Measurements from ENCODE around the gene CAPN8. TPM values are rescaled to one million over a fixed set of nuclear protein-coding genes. Genes with fewer than 3 reads are reported as not detected.

Gene CAPN8
- total RNA-seq, 2 experiments from 2014 or later: 0.27 to 0.34 TPM

DNA sequence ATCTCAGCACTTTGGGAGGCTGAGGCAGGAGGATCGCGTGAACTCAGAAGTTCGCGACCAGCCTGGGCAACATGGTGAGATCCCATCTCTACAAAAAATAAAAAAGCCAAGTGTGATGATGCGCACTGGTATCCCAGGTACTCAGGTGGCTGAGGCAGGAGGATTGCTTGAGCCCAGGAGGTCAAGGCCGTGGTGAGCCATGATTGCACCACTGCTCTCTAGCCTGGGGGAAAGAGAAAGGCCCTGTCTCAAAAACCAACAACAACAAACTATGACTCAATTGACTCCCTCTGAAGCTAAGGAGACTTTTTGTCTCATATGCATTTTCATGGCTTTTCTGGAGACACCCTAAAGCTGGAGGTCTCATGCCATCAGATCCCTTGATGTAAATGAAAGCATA is 153.4 kb downstream of the CAPN8 start:
- H3K4me3 ChIP-seq (ENCODE audit: low read length): no peak overlapping the region
- H3K27ac ChIP-seq (ENCODE audit: low read depth in 1 of 2, low read length in 2 of 2): no peak overlapping the region
- H3K4me1 ChIP-seq (ENCODE audit: insufficient read depth, low read length): peaks cover 47% of the 10 kb centered on the region
- POLR2A ChIA-PET: no interaction called here
- no peak for DNase-seq
- no peaks in the 10 kb centered on the region for H3K36me3 ChIP-seq (ENCODE audit: insufficient read depth, low read length)
- Mint-ChIP-seq H3K4me1 (ENCODE audit: low read depth) (peaks cover 58% of the 10 kb centered on the region), H3K36me3 (ENCODE audit: low read depth) (no peaks in the 10 kb centered on the region), H3K9me3 (no peaks in the 10 kb centered on the region), H3K4me3 (no peak overlapping the region), H3K27me3 (no peaks in the 10 kb centered on the region), H3K27ac (no peak overlapping the region)
- CTCF ChIA-PET: no interaction called here
- TF ChIP-seq, protein P1, sequence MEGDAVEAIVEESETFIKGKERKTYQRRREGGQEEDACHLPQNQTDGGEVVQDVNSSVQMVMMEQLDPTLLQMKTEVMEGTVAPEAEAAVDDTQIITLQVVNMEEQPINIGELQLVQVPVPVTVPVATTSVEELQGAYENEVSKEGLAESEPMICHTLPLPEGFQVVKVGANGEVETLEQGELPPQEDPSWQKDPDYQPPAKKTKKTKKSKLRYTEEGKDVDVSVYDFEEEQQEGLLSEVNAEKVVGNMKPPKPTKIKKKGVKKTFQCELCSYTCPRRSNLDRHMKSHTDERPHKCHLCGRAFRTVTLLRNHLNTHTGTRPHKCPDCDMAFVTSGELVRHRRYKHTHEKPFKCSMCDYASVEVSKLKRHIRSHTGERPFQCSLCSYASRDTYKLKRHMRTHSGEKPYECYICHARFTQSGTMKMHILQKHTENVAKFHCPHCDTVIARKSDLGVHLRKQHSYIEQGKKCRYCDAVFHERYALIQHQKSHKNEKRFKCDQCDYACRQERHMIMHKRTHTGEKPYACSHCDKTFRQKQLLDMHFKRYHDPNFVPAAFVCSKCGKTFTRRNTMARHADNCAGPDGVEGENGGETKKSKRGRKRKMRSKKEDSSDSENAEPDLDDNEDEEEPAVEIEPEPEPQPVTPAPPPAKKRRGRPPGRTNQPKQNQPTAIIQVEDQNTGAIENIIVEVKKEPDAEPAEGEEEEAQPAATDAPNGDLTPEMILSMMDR (IDR thresholded peaks at IDR 0.05): no peak
- no peaks in the 10 kb centered on the region for H3K9me3 ChIP-seq (ENCODE audit: control insufficient read depth in 1 of 2, insufficient read depth in 1 of 2, low read length in 2 of 2)
- no peak for ATAC-seq (ENCODE audit: poor library complexity)
- H3K27me3 ChIP-seq (ENCODE audit: control insufficient read depth in 1 of 2, insufficient read depth in 2 of 2, low read length in 2 of 2): no peaks in the 10 kb centered on the region
- intact Hi-C loops (cut with DNase I, micrococcal nuclease): no loop called here

DNA sequence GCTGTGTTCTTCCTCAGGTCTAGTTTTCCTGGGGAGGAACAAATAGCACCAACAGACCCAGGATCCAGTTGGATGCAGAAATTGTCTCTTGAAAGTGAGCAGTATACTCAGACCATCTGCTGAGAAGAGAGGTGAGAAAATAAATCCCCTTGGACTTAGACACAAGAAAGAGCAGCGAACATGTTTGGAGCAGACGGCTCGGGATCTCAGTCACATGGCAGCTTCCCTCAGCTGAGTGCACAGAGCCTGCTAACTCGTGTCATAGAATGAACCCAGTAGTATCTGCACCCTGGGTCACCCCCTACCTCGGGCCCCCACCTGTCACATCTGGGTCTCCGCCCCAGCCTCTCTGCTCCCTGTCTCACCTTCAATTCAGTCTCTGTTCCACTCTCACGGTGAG is 156.7 kb downstream of the CAPN8 start:
- Histone ChIP-seq H3K9me3 (ENCODE audit: control insufficient read depth in 1 of 2, insufficient read depth in 1 of 2, low read length in 2 of 2) (no peaks in the 10 kb centered on the region), H3K27me3 (ENCODE audit: control insufficient read depth in 1 of 2, insufficient read depth in 2 of 2, low read length in 2 of 2) (no peaks in the 10 kb centered on the region), H3K36me3 (ENCODE audit: insufficient read depth, low read length) (no peaks in the 10 kb centered on the region), H3K4me3 (ENCODE audit: low read length) (no peak overlapping the region), H3K27ac (ENCODE audit: low read depth in 1 of 2, low read length in 2 of 2) (no peak overlapping the region), H3K4me1 (ENCODE audit: insufficient read depth, low read length) (peaks cover 17% of the 10 kb centered on the region)
- H3K27me3 Mint-ChIP-seq: no peaks in the 10 kb centered on the region
- H3K27ac Mint-ChIP-seq: no peak overlapping the region
- ChIA-PET CTCF (no interaction called here), POLR2A (no interaction called here)
- DNase-seq (no peak), ATAC-seq (ENCODE audit: poor library complexity) (no peak)
- H3K36me3 Mint-ChIP-seq (ENCODE audit: low read depth): no peaks in the 10 kb centered on the region
- TF ChIP-seq, protein P1 (IDR thresholded peaks at IDR 0.05): no peak
- peaks cover 25% of the 10 kb centered on the region for H3K4me1 Mint-ChIP-seq (ENCODE audit: low read depth)
- H3K4me3 Mint-ChIP-seq: no peak overlapping the region
- intact Hi-C loops (cut with DNase I, micrococcal nuclease): no loop called here
- H3K9me3 Mint-ChIP-seq: no peaks in the 10 kb centered on the region

DNA sequence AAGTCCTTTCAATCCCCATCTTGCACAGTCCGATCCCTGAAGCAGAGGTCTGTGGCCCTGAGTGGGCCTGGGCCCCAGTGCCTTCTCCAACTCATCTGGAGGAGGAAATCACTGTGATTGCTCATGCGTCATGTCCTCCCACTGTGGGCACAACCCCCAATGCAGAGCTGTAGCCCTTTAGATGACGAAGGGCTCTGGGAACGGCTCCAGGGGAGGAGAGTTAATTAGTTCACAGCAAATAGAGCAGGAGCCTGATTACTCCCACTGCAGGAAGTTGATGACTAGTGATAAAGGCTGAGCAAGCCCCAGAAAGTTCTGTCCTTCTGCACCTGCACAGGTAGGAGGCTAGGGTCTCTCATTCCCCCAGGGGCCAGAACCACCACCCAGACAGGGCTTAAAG is 160.8 kb downstream of the CAPN8 start:
- Mint-ChIP-seq H3K36me3 (ENCODE audit: low read depth) (no peaks in the 10 kb centered on the region), H3K27me3 (no peaks in the 10 kb centered on the region), H3K27ac (no peak overlapping the region), H3K4me1 (ENCODE audit: low read depth) (peaks cover 13% of the 10 kb centered on the region), H3K4me3 (no peak overlapping the region), H3K9me3 (no peaks in the 10 kb centered on the region)
- no peaks in the 10 kb centered on the region for H3K27me3 ChIP-seq (ENCODE audit: control insufficient read depth in 1 of 2, insufficient read depth in 2 of 2, low read length in 2 of 2)
- intact Hi-C loops (cut with DNase I, micrococcal nuclease): no loop called here
- no peaks in the 10 kb centered on the region for H3K9me3 ChIP-seq (ENCODE audit: control insufficient read depth in 1 of 2, insufficient read depth in 1 of 2, low read length in 2 of 2)
- TF ChIP-seq, protein P1 (IDR thresholded peaks at IDR 0.05): no peak
- ChIA-PET POLR2A (no interaction called here), CTCF (no interaction called here)
- DNase-seq: no peak
- ATAC-seq (ENCODE audit: poor library complexity): no peak
- peaks cover 6% of the 10 kb centered on the region for H3K4me1 ChIP-seq (ENCODE audit: insufficient read depth, low read length)
- no peak overlapping the region for H3K4me3 ChIP-seq (ENCODE audit: low read length)
- no peak overlapping the region for H3K27ac ChIP-seq (ENCODE audit: low read depth in 1 of 2, low read length in 2 of 2)
- H3K36me3 ChIP-seq (ENCODE audit: insufficient read depth, low read length): no peaks in the 10 kb centered on the region

Measured in CD4-positive, alpha-beta T cell (primary cell).